Caco-2 (cell line): ENCODE data around the gene PHF5A. TPM values are rescaled to one million over a fixed set of nuclear protein-coding genes. Genes with fewer than 3 reads are reported as not detected.
"Not testable (repeated sequence)": the region's sequence is repeated elsewhere in the genome, so short reads cannot be mapped to it uniquely, and the experiment has no call there.

Experiments
- BruUV-seq: library from RNA; stranded (reverse); fragments of 400-500 nt; replicated peaks from 2 replicates; lab custom pipeline; 2021; lab: Mats Ljungman, UMichigan
- CTCF ChIA-PET: fragments of 300-600 bp; sonication (Branson Sonifier 250); formaldehyde crosslinking; loops from one replicate; lab custom pipeline; 2022; ENCODE audit warnings: antibody characterized with exemption; lab: Charles Lee
- POLR2A ChIA-PET: fragments of 300-600 bp; sonication (Branson Sonifier 250); formaldehyde crosslinking; loops from one replicate; lab custom pipeline; 2022; ENCODE audit warnings: antibody characterized with exemption; lab: Charles Lee
- DNase-seq, 2 experiments: peaks; one replicate each; pipeline versions ENCODE4 v3.0.0 to v3.0.0-alpha.2; 2020 to 2022
- H3K27me3 ChIP-seq: replicated peaks from 2 replicates; pipeline ENCODE4 v1.6.0; 2011; ENCODE audit warnings: low read length; ENCODE audit not compliant: control insufficient read depth, insufficient read depth
- H3K36me3 ChIP-seq: 2 replicates; pipeline ENCODE4 v1.5.1; 2011; ENCODE audit warnings: low read length; ENCODE audit not compliant: control insufficient read depth, insufficient read depth
- H3K4me1 ChIP-seq: fragments of 250-450 bp; sonication (Bioruptor Pico); 2 replicates; pipeline ENCODE4 v1.5.1; 2020; ENCODE audit warnings: mild to moderate bottlenecking
- H3K4me3 ChIP-seq: 2 replicates; pipeline ENCODE4 v1.5.1; 2011; ENCODE audit warnings: low read depth, mild to moderate bottlenecking, control low read depth, low read length
- H3K9me3 ChIP-seq: fragments of 250-450 bp; sonication (Bioruptor Pico); 2 replicates; pipeline ENCODE4 v1.5.1; 2020; ENCODE audit warnings: mild to moderate bottlenecking, moderate library complexity
- H3K27ac Mint-ChIP-seq: one replicate; pipeline ENCODE4 v1.8.0; 2022; ENCODE audit warnings: mixed read lengths; ENCODE audit not compliant: unreplicated experiment
- H3K27me3 Mint-ChIP-seq: one replicate; pipeline ENCODE4 v1.8.0; 2022; ENCODE audit warnings: mixed read lengths; ENCODE audit not compliant: insufficient read depth, unreplicated experiment
- H3K36me3 Mint-ChIP-seq: one replicate; pipeline ENCODE4 v1.8.0; 2022; ENCODE audit warnings: mild to moderate bottlenecking, mixed read lengths; ENCODE audit not compliant: insufficient read depth, unreplicated experiment
- H3K4me1 Mint-ChIP-seq: one replicate; pipeline ENCODE4 v1.8.0; 2022; ENCODE audit warnings: low read depth, mixed read lengths; ENCODE audit not compliant: unreplicated experiment
- H3K4me3 Mint-ChIP-seq: one replicate; pipeline ENCODE4 v1.8.0; 2022; ENCODE audit warnings: mild to moderate bottlenecking, moderate library complexity, mixed read lengths; ENCODE audit not compliant: unreplicated experiment
- H3K9me3 Mint-ChIP-seq: one replicate; pipeline ENCODE4 v1.8.0; 2022; ENCODE audit warnings: mixed read lengths; ENCODE audit not compliant: unreplicated experiment
- CTCF ChIP-seq, 2 experiments: fragments of 200-600 bp in 1 of 2; IDR thresholded peaks; 1 replicate in 1 of 2; 2 replicates in 1 of 2; pipeline versions ENCODE4 v1.5.1 to v1.8.0; 2011 to 2022; ENCODE audit warnings: antibody characterized with exemption in 1 of 2, control low read depth in 1 of 2, inconsistent platforms in 1 of 2, low read depth in 1 of 2, low read length in 1 of 2, mild to moderate bottlenecking in 1 of 2, moderate library complexity in 1 of 2; ENCODE audit not compliant: insufficient read depth in 1 of 2, severe bottlenecking in 1 of 2, unreplicated experiment in 1 of 2
- intact Hi-C: fragments of 100-400 bp; cut with micrococcal nuclease; formaldehyde crosslinking; loops from one replicate; pipeline ENCODE4 v1.10.0; 2022; ENCODE audit not compliant: unreplicated experiment
- total RNA-seq: library from RNA; stranded (reverse); gene quantifications from 2 replicates; pipeline ENCODE4 v1.2.3, GENCODE V29; 2022

PHF5A gene
- total RNA-seq, 1 experiment from 2014 or later = 78.6 TPM

GRCh38 chr22:41461901-41462300 lies 6.6 kb downstream of the PHF5A start:
- ChIA-PET CTCF (no interaction called here), POLR2A (interaction anchor here (0.7 to 1.7 kb wide), 3 partner anchors 13 to 683 kb away, joined by 4 to 10 read pairs (median 7); partner anchors contain the start of gene TOB2)
- no peaks in the 10 kb centered on the region for H3K27me3 ChIP-seq
- no peak for DNase-seq
- Mint-ChIP-seq H3K36me3 (peaks cover 89% of the 10 kb centered on the region), H3K4me1 (no peaks in the 10 kb centered on the region), H3K4me3 (no peak overlapping the region), H3K27me3 (no peaks in the 10 kb centered on the region), H3K9me3 (no peaks in the 10 kb centered on the region), H3K27ac (no peak overlapping the region)
- H3K36me3 ChIP-seq = peaks cover 2% of the 10 kb centered on the region
- H3K4me3 ChIP-seq = no peak overlapping the region
- no peak for TF ChIP-seq CTCF (IDR thresholded peaks at IDR 0.05; ENCODE audit: insufficient read depth in 1 of 2, low read depth in 1 of 2, low read length in 1 of 2, severe bottlenecking in 1 of 2, unreplicated experiment in 1 of 2)
- intact Hi-C loops = no loop called here
- no TSS peak for BruUV-seq
- no peaks in the 10 kb centered on the region; the same call in 1 of the 2 replicates for H3K4me1 ChIP-seq
- no peaks in the 10 kb centered on the region for H3K9me3 ChIP-seq

GRCh38 chr22:41460071-41460470 lies 8.4 kb downstream of the PHF5A start:
- H3K4me3 ChIP-seq, H3K4me3 Mint-ChIP-seq, H3K27ac Mint-ChIP-seq, DNase-seq, CTCF ChIA-PET, BruUV-seq, H3K27me3 Mint-ChIP-seq, H3K4me1 Mint-ChIP-seq, H3K27me3 ChIP-seq, H3K36me3 ChIP-seq, H3K9me3 ChIP-seq, H3K9me3 Mint-ChIP-seq, H3K4me1 ChIP-seq, intact Hi-C loops: not testable (repeated sequence)
- POLR2A ChIA-PET = interaction anchor here (1.0 to 1.7 kb wide), 2 partner anchors 9 to 12 kb away, joined by 4 to 6 read pairs; partner anchors contain the start of genes ACO2 and PHF5A
- peaks cover 70% of the 10 kb centered on the region for H3K36me3 Mint-ChIP-seq

GRCh38 chr22:41459431-41459830 lies 9.1 kb downstream of the PHF5A start:
- ChIA-PET POLR2A (interaction anchor here (0.6 to 1.7 kb wide), 3 partner anchors 9 to 13 kb away, joined by 4 to 10 read pairs (median 4); partner anchors contain the start of genes ACO2, PHF5A and TOB2), CTCF (no interaction called here)
- Mint-ChIP-seq H3K4me1 (no peaks in the 10 kb centered on the region), H3K27me3 (no peaks in the 10 kb centered on the region), H3K9me3 (no peaks in the 10 kb centered on the region), H3K36me3 (peaks cover 64% of the 10 kb centered on the region), H3K4me3 (no peak overlapping the region), H3K27ac (no peak overlapping the region)
- BruUV-seq = no TSS peak
- Histone ChIP-seq H3K4me1 (peaks cover 4% of the 10 kb centered on the region; the same call in 1 of the 2 replicates), H3K27me3 (no peaks in the 10 kb centered on the region), H3K36me3 (no peaks in the 10 kb centered on the region; the same call in 1 of the 2 replicates), H3K4me3 (no peak overlapping the region), H3K9me3 (no peaks in the 10 kb centered on the region)
- intact Hi-C loops = no loop called here
- no peak for DNase-seq
- no peak for TF ChIP-seq CTCF (IDR thresholded peaks at IDR 0.05; ENCODE audit: insufficient read depth in 1 of 2, low read depth in 1 of 2, low read length in 1 of 2, severe bottlenecking in 1 of 2, unreplicated experiment in 1 of 2)
